Activated B cell treated with CpG ODN at 0.5 μM for 24 hours (primary cell): ENCODE results near the gene ZNF787. TPM values are rescaled to one million over a fixed set of nuclear protein-coding genes. Genes with fewer than 3 reads are reported as not detected.

Source experiments
- ATAC-seq: fragments of 200-7000 bp; cut with Tn5 transposase; one replicate; pipeline ENCODE4 v1.10.0; 2021; ENCODE audit warnings: low read depth, mild to moderate bottlenecking, moderate library complexity
- CTCF ChIA-PET: fragments of 350-600 bp; sonication (Branson Sonifier 250); formaldehyde crosslinking; loops from one replicate; lab custom pipeline; 2021; ENCODE audit warnings: antibody characterized with exemption; lab: Charles Lee
- POLR2A ChIA-PET: fragments of 350-600 bp; sonication (Branson Sonifier 250); formaldehyde crosslinking; loops from one replicate; lab custom pipeline; 2021; ENCODE audit warnings: antibody characterized with exemption; lab: Charles Lee
- DNase-seq: peaks from one replicate; pipeline ENCODE4 v3.0.0; 2022
- H3K27ac Mint-ChIP-seq: one replicate; pipeline ENCODE4 v1.8.0; 2020; ENCODE audit warnings: mixed read lengths
- H3K27me3 Mint-ChIP-seq: one replicate; pipeline ENCODE4 v1.8.0; 2021; ENCODE audit warnings: mixed read lengths
- H3K36me3 Mint-ChIP-seq: one replicate; pipeline ENCODE4 v1.8.0; 2021; ENCODE audit warnings: low read depth, mixed read lengths
- H3K4me1 Mint-ChIP-seq: one replicate; pipeline ENCODE4 v1.8.0; 2021; ENCODE audit warnings: mixed read lengths
- H3K4me3 Mint-ChIP-seq: one replicate; pipeline ENCODE4 v1.8.0; 2020; ENCODE audit warnings: mild to moderate bottlenecking, mixed read lengths
- H3K9me3 Mint-ChIP-seq: one replicate; pipeline ENCODE4 v1.8.0; 2020; ENCODE audit warnings: mixed read lengths
- CTCF ChIP-seq: fragments of 200-600 bp; IDR thresholded peaks from one replicate; pipeline ENCODE4 v1.8.0; 2022; ENCODE audit warnings: antibody characterized with exemption, mild to moderate bottlenecking
- intact Hi-C: fragments of 100-400 bp; cut with micrococcal nuclease; formaldehyde crosslinking; loops from one replicate; pipeline ENCODE4 v1.15.1; 2024
- total RNA-seq: library from RNA; stranded (reverse); gene quantifications from 2 replicates; pipeline ENCODE4 v1.2.3, GENCODE V29; 2022

ZNF787 gene
- total RNA-seq, 1 donor from 2014 or later: 42.3 TPM

GRCh38 chr19:56131651-56132050, 10.6 kb upstream of the ZNF787 start:
- no peak for ATAC-seq
- H3K36me3 Mint-ChIP-seq: no peaks in the 10 kb centered on the region
- POLR2A ChIA-PET: no interaction called here
- intact Hi-C loops: no loop called here
- H3K27me3 Mint-ChIP-seq: no peaks in the 10 kb centered on the region
- no peak overlapping the region for H3K4me3 Mint-ChIP-seq
- no peaks in the 10 kb centered on the region for H3K9me3 Mint-ChIP-seq
- CTCF ChIA-PET: no interaction called here
- peaks cover 9% of the 10 kb centered on the region for H3K4me1 Mint-ChIP-seq
- no peak for DNase-seq
- no peak for TF ChIP-seq CTCF
- no peak overlapping the region for H3K27ac Mint-ChIP-seq

GRCh38 chr19:56130006-56130405, 8.9 kb upstream of the ZNF787 start:
- POLR2A ChIA-PET: no interaction called here
- no peak for ATAC-seq

GRCh38 chr19:56126983-56127780, 6.1 kb upstream of the ZNF787 start:
- H3K9me3 Mint-ChIP-seq: no peaks in the 10 kb centered on the region
- ATAC-seq (no peak), DNase-seq (no peak)
- TF ChIP-seq CTCF: no peak
- ChIA-PET CTCF (no interaction called here), POLR2A (interaction anchor here (0.8 to 0.9 kb wide), 2 partner anchors 8 to 9 kb away, joined by 3 to 9 read pairs; no protein-coding TSS in a partner anchor)
- no peaks in the 10 kb centered on the region for H3K36me3 Mint-ChIP-seq
- intact Hi-C loops: no loop called here
- H3K4me1 Mint-ChIP-seq: peaks cover 2% of the 10 kb centered on the region
- no peak overlapping the region for H3K27ac Mint-ChIP-seq
- no peaks in the 10 kb centered on the region for H3K27me3 Mint-ChIP-seq
- no peak overlapping the region for H3K4me3 Mint-ChIP-seq

More at GRCh38 chr19:56130006-56130405, 8.9 kb upstream of the ZNF787 start:
- Mint-ChIP-seq H3K27ac (no peak overlapping the region), H3K36me3 (no peaks in the 10 kb centered on the region), H3K9me3 (no peaks in the 10 kb centered on the region), H3K4me3 (no peak overlapping the region), H3K4me1 (peaks cover 9% of the 10 kb centered on the region), H3K27me3 (no peaks in the 10 kb centered on the region)
- no peak for DNase-seq
- CTCF ChIA-PET: no interaction called here
- intact Hi-C loops: no loop called here
- no peak for TF ChIP-seq CTCF

- TF ChIP-seq CTCF: no peak
- CTCF ChIA-PET: no interaction called here
Observed at GRCh38 chr19:56125806-56126590, 4.9 kb upstream of the ZNF787 start.

GRCh38 chr19:56124578-56124977, 3.5 kb upstream of the ZNF787 start:
- POLR2A ChIA-PET: interaction anchor here (0.6 to 1.1 kb wide), 2 partner anchors 10 to 44 kb away, joined by 3 to 6 read pairs; no protein-coding TSS in a partner anchor
- H3K27ac Mint-ChIP-seq: no peak overlapping the region

More at GRCh38 chr19:56125806-56126590, 4.9 kb upstream of the ZNF787 start:
- Mint-ChIP-seq H3K9me3 (no peaks in the 10 kb centered on the region), H3K27me3 (no peaks in the 10 kb centered on the region), H3K4me1 (peaks cover 9% of the 10 kb centered on the region), H3K4me3 (no peak overlapping the region), H3K27ac (no peak overlapping the region), H3K36me3 (no peaks in the 10 kb centered on the region)
- DNase-seq (no peak), ATAC-seq (no peak)
- POLR2A ChIA-PET: interaction anchor here (1.1 kb wide), 1 partner anchor 8 kb away, joined by 6 read pairs; no protein-coding TSS in a partner anchor
- intact Hi-C loops: no loop called here

More at GRCh38 chr19:56124578-56124977, 3.5 kb upstream of the ZNF787 start:
- H3K27me3 Mint-ChIP-seq: no peaks in the 10 kb centered on the region
- H3K36me3 Mint-ChIP-seq: no peaks in the 10 kb centered on the region
- CTCF ChIA-PET: no interaction called here
- ATAC-seq (no peak), DNase-seq (no peak)
- H3K4me3 Mint-ChIP-seq: no peak overlapping the region
- intact Hi-C loops: no loop called here
- peaks cover 17% of the 10 kb centered on the region for H3K4me1 Mint-ChIP-seq
- H3K9me3 Mint-ChIP-seq: no peaks in the 10 kb centered on the region
- TF ChIP-seq CTCF: no peak
